ENCODE results near the gene PDIA4. TPM values are rescaled to one million over a fixed set of nuclear protein-coding genes. Genes with fewer than 3 reads are reported as not detected.

Gene PDIA4
- total and polyA plus RNA-seq, 2 experiments from 2014 or later = 371 to 413 TPM

DNA sequence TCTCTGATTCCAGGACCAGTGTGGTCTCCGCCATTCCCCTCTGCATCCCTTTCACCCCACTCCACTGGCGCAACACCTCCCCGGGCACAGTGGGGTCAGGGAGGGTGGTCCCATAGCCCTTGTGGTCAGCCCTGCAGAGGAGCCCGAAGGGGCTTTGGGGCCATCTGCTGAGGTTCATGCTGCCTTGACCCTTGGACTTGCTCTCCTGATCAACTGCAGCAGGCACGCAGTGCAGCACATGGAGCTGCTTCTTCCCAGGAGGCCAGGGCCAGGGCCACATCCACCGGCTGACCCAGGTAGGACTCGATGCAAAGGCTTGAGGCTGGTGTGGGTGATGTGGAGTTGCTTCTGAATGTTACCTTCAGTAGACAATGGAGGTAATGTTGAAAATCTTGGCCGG, 35.1 kb downstream of the PDIA4 start:
- Histone ChIP-seq H3K9me3 (ENCODE audit: low read depth) (no peaks in the 10 kb centered on the region), H3K4me2 (no peak overlapping the region), H2AFZ (no peak overlapping the region), H3K4me3 (no peak overlapping the region), H3K79me2 (no peaks in the 10 kb centered on the region), H3K27ac (no peak overlapping the region), H3K36me3 (replicated peaks; ENCODE audit: insufficient read depth, low read depth) (no peaks in the 10 kb centered on the region), H3K27me3 (no peaks in the 10 kb centered on the region), H4K20me1 (ENCODE audit: insufficient read depth, poor library complexity, severe bottlenecking) (no peaks in the 10 kb centered on the region), H3K4me1 (ENCODE audit: insufficient read depth) (peaks cover 7% of the 10 kb centered on the region), H3K9me2 (replicated peaks; ENCODE audit: insufficient read depth) (no peaks in the 10 kb centered on the region)
- DNase-seq (ENCODE audit: low spot score) = no peak
- TF ChIP-seq, protein P1, sequence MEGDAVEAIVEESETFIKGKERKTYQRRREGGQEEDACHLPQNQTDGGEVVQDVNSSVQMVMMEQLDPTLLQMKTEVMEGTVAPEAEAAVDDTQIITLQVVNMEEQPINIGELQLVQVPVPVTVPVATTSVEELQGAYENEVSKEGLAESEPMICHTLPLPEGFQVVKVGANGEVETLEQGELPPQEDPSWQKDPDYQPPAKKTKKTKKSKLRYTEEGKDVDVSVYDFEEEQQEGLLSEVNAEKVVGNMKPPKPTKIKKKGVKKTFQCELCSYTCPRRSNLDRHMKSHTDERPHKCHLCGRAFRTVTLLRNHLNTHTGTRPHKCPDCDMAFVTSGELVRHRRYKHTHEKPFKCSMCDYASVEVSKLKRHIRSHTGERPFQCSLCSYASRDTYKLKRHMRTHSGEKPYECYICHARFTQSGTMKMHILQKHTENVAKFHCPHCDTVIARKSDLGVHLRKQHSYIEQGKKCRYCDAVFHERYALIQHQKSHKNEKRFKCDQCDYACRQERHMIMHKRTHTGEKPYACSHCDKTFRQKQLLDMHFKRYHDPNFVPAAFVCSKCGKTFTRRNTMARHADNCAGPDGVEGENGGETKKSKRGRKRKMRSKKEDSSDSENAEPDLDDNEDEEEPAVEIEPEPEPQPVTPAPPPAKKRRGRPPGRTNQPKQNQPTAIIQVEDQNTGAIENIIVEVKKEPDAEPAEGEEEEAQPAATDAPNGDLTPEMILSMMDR (IDR thresholded peaks at IDR 0.05; ENCODE audit: poor library complexity) = no peak
- TF ChIP-seq EZH2phosphoT487 (IDR thresholded peaks at IDR 0.05; ENCODE audit: low read depth, severe bottlenecking, unreplicated experiment) (no peak), EZH2 (IDR thresholded peaks at IDR 0.05; ENCODE audit: borderline replicate concordance) (no peak)
- 94% methylated on average over 8 of the region's 8 CpGs for WGBS (ENCODE audit: low lambda C conversion rate, missing lambda C conversion rate)

DNA sequence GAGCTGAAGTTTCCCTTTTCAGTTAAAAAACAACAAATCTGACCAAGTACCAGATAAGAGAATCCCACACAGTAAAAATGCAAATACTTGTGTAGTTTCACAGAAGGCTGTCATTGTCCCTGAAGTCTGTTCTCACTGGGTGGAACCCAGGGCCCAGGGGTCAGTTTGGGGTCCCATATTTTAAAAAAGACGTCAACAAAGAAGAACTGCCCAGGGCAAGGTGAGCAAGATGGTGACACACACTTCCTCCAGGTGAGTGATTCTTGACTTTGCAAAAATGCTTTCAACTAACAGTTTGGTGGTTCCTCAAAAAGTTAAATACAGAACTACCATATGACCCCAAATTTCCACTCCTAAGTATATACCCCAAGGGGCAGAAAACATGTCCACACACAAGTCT, 36.8 kb downstream of the PDIA4 start:
- DNase-seq (ENCODE audit: low spot score) = no peak
- no peaks in the 10 kb centered on the region for H3K79me2 ChIP-seq
- peaks cover 9% of the 10 kb centered on the region for H3K4me1 ChIP-seq (ENCODE audit: insufficient read depth)
- WGBS (ENCODE audit: low lambda C conversion rate, missing lambda C conversion rate) = 57% methylated on average over 1 of the region's 1 CpG
- H3K9me2 ChIP-seq (replicated peaks; ENCODE audit: insufficient read depth) = no peaks in the 10 kb centered on the region
- no peak overlapping the region for H3K4me2 ChIP-seq
- no peaks in the 10 kb centered on the region for H3K27me3 ChIP-seq
- H3K27ac ChIP-seq = no peak overlapping the region
- H3K9me3 ChIP-seq (ENCODE audit: low read depth) = no peaks in the 10 kb centered on the region
- no peaks in the 10 kb centered on the region for H3K36me3 ChIP-seq (replicated peaks; ENCODE audit: insufficient read depth, low read depth)
- H3K4me3 ChIP-seq = no peak overlapping the region
- no peak overlapping the region for H2AFZ ChIP-seq
- H4K20me1 ChIP-seq (ENCODE audit: insufficient read depth, poor library complexity, severe bottlenecking) = no peaks in the 10 kb centered on the region
- TF ChIP-seq EZH2 (IDR thresholded peaks at IDR 0.05; ENCODE audit: borderline replicate concordance) (no peak), EZH2phosphoT487 (IDR thresholded peaks at IDR 0.05; ENCODE audit: low read depth, severe bottlenecking, unreplicated experiment) (no peak)
- TF ChIP-seq, protein P1 (IDR thresholded peaks at IDR 0.05; ENCODE audit: poor library complexity) = no peak

DNA sequence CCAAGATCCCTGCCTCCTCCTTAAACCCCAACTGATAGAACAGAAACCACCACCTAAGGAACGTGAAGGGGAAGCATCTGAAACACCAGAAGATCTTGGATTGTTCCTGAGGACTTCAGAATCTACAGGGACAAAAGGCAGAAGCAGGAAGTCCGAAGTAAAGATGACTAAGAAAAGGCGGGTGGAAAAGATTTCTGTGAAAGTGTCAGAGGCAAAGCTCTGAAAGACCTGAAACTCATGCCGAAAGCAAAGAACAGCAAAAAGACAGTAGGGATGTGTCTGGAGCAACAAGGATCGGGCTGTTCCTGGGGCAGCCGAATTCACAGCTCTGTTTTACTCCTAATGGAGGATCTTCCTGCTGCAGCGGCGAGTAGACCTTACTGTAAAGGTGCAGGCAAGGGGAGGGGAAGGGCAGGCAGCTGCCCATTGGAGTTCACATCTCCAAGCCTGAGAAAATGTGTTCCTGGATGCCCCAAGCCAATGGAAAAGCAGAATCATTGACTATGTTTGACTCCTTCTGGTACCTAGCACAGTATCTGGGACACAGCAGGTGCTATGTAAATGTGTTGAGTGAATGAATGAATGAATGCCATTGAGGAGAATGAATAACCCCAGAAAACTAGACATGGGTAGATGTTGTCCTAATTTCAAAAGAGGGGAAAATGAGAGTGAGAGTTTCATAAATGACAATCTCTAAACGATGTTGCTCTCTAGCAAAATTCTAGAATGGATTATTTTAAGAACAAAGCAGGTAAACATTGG, 40.4 kb downstream of the PDIA4 start:
- H3K9me3 ChIP-seq (ENCODE audit: low read depth) = no peaks in the 10 kb centered on the region
- no peaks in the 10 kb centered on the region for H3K27me3 ChIP-seq
- H3K4me1 ChIP-seq (ENCODE audit: insufficient read depth) = peaks cover 9% of the 10 kb centered on the region
- H3K4me3 ChIP-seq = peak overlapping the region; percentile 58
- no peaks in the 10 kb centered on the region for H4K20me1 ChIP-seq (ENCODE audit: insufficient read depth, poor library complexity, severe bottlenecking)
- peak overlapping the region; percentile 86 for H2AFZ ChIP-seq
- TF ChIP-seq, protein P1 (IDR thresholded peaks at IDR 0.05; ENCODE audit: poor library complexity) = no peak
- TF ChIP-seq EZH2 (IDR thresholded peaks at IDR 0.05; ENCODE audit: borderline replicate concordance) (no peak), EZH2phosphoT487 (IDR thresholded peaks at IDR 0.05; ENCODE audit: low read depth, severe bottlenecking, unreplicated experiment) (no peak)
- peak overlapping the region; percentile 68 for H3K27ac ChIP-seq
- no peaks in the 10 kb centered on the region for H3K36me3 ChIP-seq (replicated peaks; ENCODE audit: insufficient read depth, low read depth)
- no peaks in the 10 kb centered on the region for H3K9me2 ChIP-seq (replicated peaks; ENCODE audit: insufficient read depth)
- whole genome bisulfite sequencing (ENCODE audit: low lambda C conversion rate, missing lambda C conversion rate) = 9% methylated on average over 9 of the region's 9 CpGs
- peak overlapping the region; percentile 81 for H3K4me2 ChIP-seq
- peak; percentile 44 for DNase-seq (ENCODE audit: low spot score)
- H3K79me2 ChIP-seq = no peaks in the 10 kb centered on the region
